Measurements from ENCODE around the gene LRRC4C. TPM values are rescaled to one million over a fixed set of nuclear protein-coding genes. Genes with fewer than 3 reads are reported as not detected.

LRRC4C gene
- total RNA-seq, 1 donor from 2014 or later, result 1.3 TPM

GRCh38 chr11:41404109-41404508 is 55.3 kb downstream of the LRRC4C start:
- peaks cover 28% of the 10 kb centered on the region for H3K4me1 Mint-ChIP-seq (ENCODE audit: low read depth)
- H3K27ac Mint-ChIP-seq, result no peak overlapping the region
- DNase-seq (ENCODE audit: low spot score, unreplicated experiment), result no peak
- no peak overlapping the region for H3K4me3 Mint-ChIP-seq (ENCODE audit: low read depth)
- no peak for TF ChIP-seq CTCF (IDR thresholded peaks at IDR 0.05; ENCODE audit: unreplicated experiment)
- H3K9me3 Mint-ChIP-seq (ENCODE audit: low read depth), result peaks cover 4% of the 10 kb centered on the region
- no peaks in the 10 kb centered on the region for H3K36me3 Mint-ChIP-seq (ENCODE audit: insufficient read depth)
- no peaks in the 10 kb centered on the region for H3K27me3 Mint-ChIP-seq

GRCh38 chr11:41403458-41403857 is 56.0 kb downstream of the LRRC4C start:
- Mint-ChIP-seq H3K4me3 (ENCODE audit: low read depth) (no peak overlapping the region), H3K4me1 (ENCODE audit: low read depth) (peaks cover 29% of the 10 kb centered on the region), H3K9me3 (ENCODE audit: low read depth) (peaks cover 4% of the 10 kb centered on the region), H3K27ac (no peak overlapping the region), H3K27me3 (no peaks in the 10 kb centered on the region), H3K36me3 (ENCODE audit: insufficient read depth) (no peaks in the 10 kb centered on the region)
- no peak for TF ChIP-seq CTCF (IDR thresholded peaks at IDR 0.05; ENCODE audit: unreplicated experiment)
- no peak for DNase-seq (ENCODE audit: low spot score, unreplicated experiment)

- H3K4me3 Mint-ChIP-seq (ENCODE audit: low read depth), result no peak overlapping the region
- H3K27me3 Mint-ChIP-seq, result no peaks in the 10 kb centered on the region
- no peak overlapping the region for H3K27ac Mint-ChIP-seq
- DNase-seq (ENCODE audit: low spot score, unreplicated experiment), result no peak
- H3K9me3 Mint-ChIP-seq (ENCODE audit: low read depth), result peaks cover 4% of the 10 kb centered on the region
- no peak for TF ChIP-seq CTCF (IDR thresholded peaks at IDR 0.05; ENCODE audit: unreplicated experiment)
- H3K4me1 Mint-ChIP-seq (ENCODE audit: low read depth), result peaks cover 34% of the 10 kb centered on the region
- H3K36me3 Mint-ChIP-seq (ENCODE audit: insufficient read depth), result no peaks in the 10 kb centered on the region
Observed at GRCh38 chr11:41400819-41401382, 58.6 kb downstream of the LRRC4C start.

- Mint-ChIP-seq H3K27me3 (no peaks in the 10 kb centered on the region), H3K36me3 (ENCODE audit: insufficient read depth) (no peaks in the 10 kb centered on the region), H3K9me3 (ENCODE audit: low read depth) (peaks cover 4% of the 10 kb centered on the region), H3K27ac (no peak overlapping the region), H3K4me1 (ENCODE audit: low read depth) (peaks cover 34% of the 10 kb centered on the region), H3K4me3 (ENCODE audit: low read depth) (no peak overlapping the region)
- no peak for DNase-seq (ENCODE audit: low spot score, unreplicated experiment)
- no peak for TF ChIP-seq CTCF (IDR thresholded peaks at IDR 0.05; ENCODE audit: unreplicated experiment)
Observed at GRCh38 chr11:41400124-41400523, 59.3 kb downstream of the LRRC4C start.

- Mint-ChIP-seq H3K9me3 (ENCODE audit: low read depth) (peaks cover 4% of the 10 kb centered on the region), H3K36me3 (ENCODE audit: insufficient read depth) (no peaks in the 10 kb centered on the region), H3K27ac (no peak overlapping the region)
Observed at GRCh38 chr11:41399323-41399722, 60.1 kb downstream of the LRRC4C start.

More at GRCh38 chr11:41399323-41399722, 60.1 kb downstream of the LRRC4C start:
- TF ChIP-seq CTCF (IDR thresholded peaks at IDR 0.05; ENCODE audit: unreplicated experiment), result no peak
- H3K4me3 Mint-ChIP-seq (ENCODE audit: low read depth), result no peak overlapping the region
- no peak for DNase-seq (ENCODE audit: low spot score, unreplicated experiment)
- H3K27me3 Mint-ChIP-seq, result no peaks in the 10 kb centered on the region
- H3K4me1 Mint-ChIP-seq (ENCODE audit: low read depth), result peaks cover 30% of the 10 kb centered on the region

All from progenitor cell of endocrine pancreas (in vitro differentiated cells).